Neural crest cell (in vitro differentiated cells): ENCODE measurements around the gene LDHD. TPM values are rescaled to one million over a fixed set of nuclear protein-coding genes. Genes with fewer than 3 reads are reported as not detected.

Source experiments
- DNase-seq: peaks from one replicate; pipeline ENCODE4 v3.0.0; 2021; ENCODE audit warnings: low read depth, mixed read lengths, low spot score
- H3K27ac Mint-ChIP-seq: one replicate; pipeline ENCODE4 v1.8.0; 2021; ENCODE audit warnings: mild to moderate bottlenecking, mixed read lengths; ENCODE audit not compliant: unreplicated experiment
- H3K27me3 Mint-ChIP-seq: 2 replicates; pipeline ENCODE4 v1.8.0; 2021; ENCODE audit warnings: low read depth, mild to moderate bottlenecking, mixed read lengths
- H3K36me3 Mint-ChIP-seq: 2 replicates; pipeline ENCODE4 v1.8.0; 2021; ENCODE audit warnings: low read depth, mild to moderate bottlenecking, mixed read lengths
- H3K4me1 Mint-ChIP-seq: 2 replicates; pipeline ENCODE4 v1.8.0; 2021; ENCODE audit warnings: mixed read lengths
- H3K4me3 Mint-ChIP-seq: one replicate; pipeline ENCODE4 v1.8.0; 2021; ENCODE audit warnings: mild to moderate bottlenecking, mixed read lengths
- H3K9me3 Mint-ChIP-seq: 2 replicates; pipeline ENCODE4 v1.8.0; 2021; ENCODE audit warnings: mixed read lengths
- CTCF ChIP-seq: fragments of 200-600 bp; sonication (generic); conservative IDR thresholded peaks from 2 replicates; pipeline ENCODE4 v1.5.0; 2021; ENCODE audit warnings: antibody characterized with exemption, mild to moderate bottlenecking
- total RNA-seq: library from RNA; stranded (reverse); gene quantifications from 2 replicates; pipeline ENCODE4 v1.2.1, GENCODE V29; 2021

Gene LDHD
- total RNA-seq, 1 donor from 2014 or later: 0.56 TPM

GRCh38 chr16:75099738-75100602, 16.6 kb downstream of the LDHD start:
- DNase-seq: no peak
- Mint-ChIP-seq H3K36me3 (peaks cover 6% of the 10 kb centered on the region), H3K4me1 (peaks cover 35% of the 10 kb centered on the region), H3K4me3 (no peak overlapping the region), H3K9me3 (no peaks in the 10 kb centered on the region), H3K27me3 (no peaks in the 10 kb centered on the region), H3K27ac (peak overlapping the region; percentile 75)
- TF ChIP-seq CTCF: no peak

- no peaks in the 10 kb centered on the region for H3K27me3 Mint-ChIP-seq
- H3K4me3 Mint-ChIP-seq: no peak overlapping the region
- H3K4me1 Mint-ChIP-seq: peaks cover 41% of the 10 kb centered on the region
- DNase-seq: no peak
- peaks cover 6% of the 10 kb centered on the region for H3K36me3 Mint-ChIP-seq
- no peak for TF ChIP-seq CTCF
- no peaks in the 10 kb centered on the region for H3K9me3 Mint-ChIP-seq
- peak overlapping the region; percentile 75 for H3K27ac Mint-ChIP-seq
Observed at GRCh38 chr16:75099075-75099667, 17.4 kb downstream of the LDHD start.

GRCh38 chr16:75097941-75098901, 18.4 kb downstream of the LDHD start:
- Mint-ChIP-seq H3K9me3 (no peaks in the 10 kb centered on the region), H3K27ac (no peak overlapping the region), H3K36me3 (peaks cover 4% of the 10 kb centered on the region), H3K27me3 (no peaks in the 10 kb centered on the region), H3K4me3 (no peak overlapping the region), H3K4me1 (peaks cover 44% of the 10 kb centered on the region)
- no peak for DNase-seq
- no peak for TF ChIP-seq CTCF

- Mint-ChIP-seq H3K36me3 (no peaks in the 10 kb centered on the region), H3K9me3 (no peaks in the 10 kb centered on the region), H3K27me3 (no peaks in the 10 kb centered on the region), H3K4me3 (no peak overlapping the region), H3K27ac (no peak overlapping the region), H3K4me1 (peaks cover 44% of the 10 kb centered on the region)
- DNase-seq: no peak
- no peak for TF ChIP-seq CTCF
Observed at GRCh38 chr16:75097191-75097761, 19.3 kb downstream of the LDHD start.

GRCh38 chr16:75096656-75097055, 19.9 kb downstream of the LDHD start:
- no peaks in the 10 kb centered on the region for H3K36me3 Mint-ChIP-seq
- H3K4me1 Mint-ChIP-seq: peaks cover 44% of the 10 kb centered on the region
- H3K9me3 Mint-ChIP-seq: no peaks in the 10 kb centered on the region
- no peak overlapping the region for H3K4me3 Mint-ChIP-seq
- DNase-seq: no peak
- no peaks in the 10 kb centered on the region for H3K27me3 Mint-ChIP-seq
- peak; percentile 64 for TF ChIP-seq CTCF
- H3K27ac Mint-ChIP-seq: no peak overlapping the region
